Upper lobe of left lung (tissue), 6 donors: Measurements from ENCODE around the gene HIGD1A. TPM values are rescaled to one million over a fixed set of nuclear protein-coding genes. Genes with fewer than 3 reads are reported as not detected.

ENCODE experiments used
- ATAC-seq, 2 donors: fragments of 200-7000 bp; cut with Tn5 transposase; one replicate each; pipeline ENCODE4 v1.9.1; 2022; ENCODE audit warnings: mild to moderate bottlenecking in 2 of 2, moderate library complexity in 2 of 2; ENCODE audit not compliant: low FRiP score in 2 of 2
- DNase-seq, 2 donors: peaks; one replicate each; pipeline ENCODE4 v3.0.0-alpha.2; 2019 to 2020
- H3K27ac ChIP-seq, 4 donors: fragments of 200-600 bp; sonication (generic); one replicate each; pipeline ENCODE4 v1.5.1; 2016 to 2019
- H3K27me3 ChIP-seq, 4 donors: fragments of 200-600 bp; sonication (generic); one replicate each; pipeline ENCODE4 v1.5.1; 2017 to 2019
- H3K36me3 ChIP-seq, 4 donors: fragments of 200-600 bp; sonication (generic); one replicate each; pipeline ENCODE4 v1.5.1; 2016 to 2019
- H3K4me1 ChIP-seq, 4 donors: fragments of 200-600 bp; sonication (generic); one replicate each; pipeline ENCODE4 v1.5.1; 2018 to 2019
- H3K4me3 ChIP-seq, 4 donors: fragments of 200-600 bp; sonication (generic); one replicate each; pipeline ENCODE4 v1.5.1; 2017 to 2019; ENCODE audit warnings: mild to moderate bottlenecking in 2 of 4, moderate library complexity in 1 of 4
- H3K9me3 ChIP-seq, 4 donors: fragments of 200-600 bp; sonication (generic); one replicate each; pipeline ENCODE4 v1.5.1; 2018 to 2019
- EP300 ChIP-seq, 4 donors: sonication (generic); formaldehyde crosslinking; IDR thresholded peaks; one replicate each; pipeline ENCODE4 v1.5.1; 2017; ENCODE audit warnings: antibody characterized with exemption in 4 of 4, control low read depth in 2 of 4
- POLR2A ChIP-seq, 4 donors: fragments of 450-650 bp; IDR thresholded peaks; one replicate each; pipeline ENCODE4 v1.5.1; 2016 to 2017; ENCODE audit warnings: antibody characterized with exemption in 4 of 4, mild to moderate bottlenecking in 2 of 4
- POLR2AphosphoS5 ChIP-seq, 2 donors: sonication (generic); formaldehyde crosslinking; IDR thresholded peaks; one replicate each; pipeline ENCODE4 v1.5.1; 2017; ENCODE audit warnings: antibody characterized with exemption in 2 of 2
- WGBS, 2 donors: methylation state at CpG; one replicate each; pipeline ENCODE4 v1.1.5; 2017 to 2018; 5-methylcytosine and 5-hydroxymethylcytosine counted together
- total RNA-seq, 6 donors: library from RNA; depleted of rRNA in 4 of 6; stranded (reverse); fragments of >200 nt in 4 of 6; gene quantifications; one replicate each; pipeline versions ENCODE4 v1.1.0 to v1.2.1, GENCODE V29; 2016 to 2021
- TF ChIP-seq, protein P1 (sequence below), 6 experiments: fragments of 450-650 bp in 4 of 6; fragments of 200-600 bp in 2 of 6; sonication (generic) in 2 of 6; IDR thresholded peaks; one replicate each; pipeline ENCODE4 v1.5.1; 2016 to 2019; ENCODE audit warnings: antibody characterized with exemption in 6 of 6
- donor health status: DM: no; HTN: no; CAD: no; lungs with moderate emphysema.
- donor health status: DM: no; HTN: yes; CAD: no; lungs with severe emphysema.

The HIGD1A gene
- total RNA-seq, 6 donors from 2014 or later, result 26.2 to 108 (median 73.3) TPM

- Histone ChIP-seq H3K9me3 (no peaks in the 10 kb centered on the region), H3K27ac (no peak overlapping the region), H3K27me3 (no peaks in the 10 kb centered on the region), H3K4me1 (peaks cover 0 to 4% (median under 1%) of the 10 kb centered on the region in 4 donors), H3K4me3 (no peak overlapping the region), H3K36me3 (no peaks in the 10 kb centered on the region)
- DNase-seq, result no peak
- ATAC-seq, result no peak
- TF ChIP-seq POLR2AphosphoS5 (IDR thresholded peaks at IDR 0.05) (no peak), POLR2A (IDR thresholded peaks at IDR 0.05) (no peak), EP300 (IDR thresholded peaks at IDR 0.05) (no peak)
- TF ChIP-seq, protein P1, sequence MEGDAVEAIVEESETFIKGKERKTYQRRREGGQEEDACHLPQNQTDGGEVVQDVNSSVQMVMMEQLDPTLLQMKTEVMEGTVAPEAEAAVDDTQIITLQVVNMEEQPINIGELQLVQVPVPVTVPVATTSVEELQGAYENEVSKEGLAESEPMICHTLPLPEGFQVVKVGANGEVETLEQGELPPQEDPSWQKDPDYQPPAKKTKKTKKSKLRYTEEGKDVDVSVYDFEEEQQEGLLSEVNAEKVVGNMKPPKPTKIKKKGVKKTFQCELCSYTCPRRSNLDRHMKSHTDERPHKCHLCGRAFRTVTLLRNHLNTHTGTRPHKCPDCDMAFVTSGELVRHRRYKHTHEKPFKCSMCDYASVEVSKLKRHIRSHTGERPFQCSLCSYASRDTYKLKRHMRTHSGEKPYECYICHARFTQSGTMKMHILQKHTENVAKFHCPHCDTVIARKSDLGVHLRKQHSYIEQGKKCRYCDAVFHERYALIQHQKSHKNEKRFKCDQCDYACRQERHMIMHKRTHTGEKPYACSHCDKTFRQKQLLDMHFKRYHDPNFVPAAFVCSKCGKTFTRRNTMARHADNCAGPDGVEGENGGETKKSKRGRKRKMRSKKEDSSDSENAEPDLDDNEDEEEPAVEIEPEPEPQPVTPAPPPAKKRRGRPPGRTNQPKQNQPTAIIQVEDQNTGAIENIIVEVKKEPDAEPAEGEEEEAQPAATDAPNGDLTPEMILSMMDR (IDR thresholded peaks at IDR 0.05), result no peak
Measured at GRCh38 chr3:42826141-42826540, 21.9 kb upstream of the HIGD1A start.

DNA sequence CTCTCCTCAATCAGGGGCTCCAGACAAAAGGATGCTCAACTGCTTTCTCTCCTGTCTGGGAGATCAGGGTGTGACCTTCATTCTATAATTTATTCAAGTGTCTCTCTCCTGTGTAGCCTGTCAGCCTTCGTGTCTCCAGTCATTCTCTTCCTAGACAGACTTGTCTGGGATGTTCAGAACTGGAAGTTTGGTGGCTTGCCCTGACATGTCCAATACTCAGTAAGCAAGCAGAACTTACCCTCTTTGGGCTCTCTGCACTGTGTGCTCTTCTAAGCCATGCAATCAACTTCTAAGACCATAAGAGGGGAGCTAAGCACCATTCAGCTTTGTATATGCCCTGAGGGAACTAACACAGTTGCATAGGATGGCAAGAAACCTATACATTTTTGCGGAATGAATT lies 19.1 kb upstream of the HIGD1A start:
- DNase-seq, result no peak
- no peak overlapping the region for H3K27ac ChIP-seq
- no peaks in the 10 kb centered on the region for H3K27me3 ChIP-seq
- H3K4me3 ChIP-seq, result no peak overlapping the region
- no peaks in the 10 kb centered on the region for H3K36me3 ChIP-seq
- TF ChIP-seq POLR2A (IDR thresholded peaks at IDR 0.05) (no peak), EP300 (IDR thresholded peaks at IDR 0.05) (no peak), POLR2AphosphoS5 (IDR thresholded peaks at IDR 0.05) (no peak)
- TF ChIP-seq, protein P1 (IDR thresholded peaks at IDR 0.05), result no peak
- WGBS, 2 donors, result 68 to 74% methylated on average over 2 of the region's 2 CpGs
- H3K4me1 ChIP-seq, result peaks cover 0 to 5% (median 0%) of the 10 kb centered on the region in 4 donors
- no peaks in the 10 kb centered on the region for H3K9me3 ChIP-seq
- ATAC-seq, result no peak

DNA sequence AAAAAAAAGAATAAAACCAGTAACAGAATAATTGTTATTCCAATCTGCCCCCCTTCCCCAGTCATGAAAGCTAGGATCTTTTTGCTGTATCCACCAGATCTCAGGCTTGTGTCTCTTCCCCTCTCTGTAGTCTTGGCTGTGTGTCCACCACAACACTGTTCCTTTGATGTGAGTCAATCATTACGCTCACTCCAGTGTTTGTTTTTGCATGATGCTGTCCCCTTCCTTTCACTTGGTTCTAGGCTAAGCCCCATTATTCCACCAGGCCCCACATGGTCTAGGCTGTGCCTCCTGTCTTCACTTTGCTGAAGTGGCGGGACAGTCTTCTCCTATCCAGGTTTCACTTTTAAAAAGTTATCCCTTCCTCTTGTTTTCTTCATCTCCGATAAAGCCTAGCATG lies 18.5 kb upstream of the HIGD1A start:
- no peak overlapping the region for H3K4me3 ChIP-seq
- H3K27ac ChIP-seq, result no peak overlapping the region
- no peak for ATAC-seq
- no peak for DNase-seq
- H3K9me3 ChIP-seq, result no peaks in the 10 kb centered on the region
- WGBS, 2 donors, result 91 to 92% methylated on average over 3 of the region's 3 CpGs
- H3K36me3 ChIP-seq, result no peaks in the 10 kb centered on the region
- no peak for TF ChIP-seq EP300 (IDR thresholded peaks at IDR 0.05)
- TF ChIP-seq, protein P1 (IDR thresholded peaks at IDR 0.05), result no peak
- TF ChIP-seq POLR2AphosphoS5 (IDR thresholded peaks at IDR 0.05), result no peak
- TF ChIP-seq POLR2A (IDR thresholded peaks at IDR 0.05), result no peak
- no peaks in the 10 kb centered on the region for H3K27me3 ChIP-seq
- peaks cover 0 to 5% (median 0%) of the 10 kb centered on the region in 4 donors for H3K4me1 ChIP-seq

DNA sequence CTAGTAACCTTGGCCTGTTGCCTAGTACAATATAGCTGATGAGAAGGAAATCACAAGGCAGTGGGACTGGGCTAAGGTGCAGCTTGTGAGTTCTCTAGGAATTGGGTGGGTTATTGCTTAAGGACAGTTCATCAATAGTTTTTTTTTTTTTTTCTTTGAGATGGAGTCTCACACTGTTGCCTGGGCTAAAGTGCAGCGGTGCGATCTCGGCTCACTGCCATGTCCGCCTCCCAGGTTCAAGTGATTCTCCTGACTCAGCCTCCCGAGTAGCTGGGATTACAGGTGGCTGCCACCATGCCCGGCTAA lies 16.4 kb upstream of the HIGD1A start:
- TF ChIP-seq, protein P1 (IDR thresholded peaks at IDR 0.05), result no peak
- TF ChIP-seq EP300 (IDR thresholded peaks at IDR 0.05), result no peak

DNA sequence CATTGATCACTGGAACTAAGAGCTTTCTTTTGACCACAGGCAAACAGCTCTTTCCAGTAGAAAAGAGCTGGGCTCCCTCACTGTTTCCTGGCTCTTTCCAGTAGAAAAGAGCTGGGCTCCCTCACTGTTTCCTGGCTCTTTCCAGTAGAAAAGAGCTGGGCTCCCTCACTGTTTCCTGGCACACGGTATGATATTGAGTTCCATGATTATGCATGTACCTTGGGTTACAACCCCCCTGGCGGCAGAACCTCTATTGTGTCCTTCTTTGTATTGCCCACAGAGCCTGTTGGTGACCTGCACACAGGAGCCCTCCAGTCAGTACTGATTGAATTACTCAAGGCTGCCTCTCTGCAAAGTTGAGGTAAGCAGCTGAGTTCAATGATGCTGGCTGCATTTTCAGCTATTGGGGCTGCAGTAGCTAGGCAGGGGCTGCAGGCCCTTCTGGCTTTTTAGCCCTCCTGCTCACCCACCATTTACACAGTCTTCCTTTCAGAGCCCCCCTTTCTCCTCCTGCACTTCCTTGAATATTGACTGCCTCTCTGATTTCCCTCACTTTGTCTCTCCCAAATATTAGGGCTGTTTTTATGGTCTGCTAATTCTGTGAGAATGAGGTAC lies 15.2 kb upstream of the HIGD1A start:
- Histone ChIP-seq H3K36me3 (no peaks in the 10 kb centered on the region), H3K27me3 (no peaks in the 10 kb centered on the region), H3K9me3 (no peaks in the 10 kb centered on the region), H3K4me1 (peaks cover 0 to 11% (median 6%) of the 10 kb centered on the region in 4 donors), H3K4me3 (no peak overlapping the region), H3K27ac (no peak overlapping the region)
- no peak for ATAC-seq
- DNase-seq, result no peak
- TF ChIP-seq POLR2A (IDR thresholded peaks at IDR 0.05) (no peak), EP300 (IDR thresholded peaks at IDR 0.05) (no peak), POLR2AphosphoS5 (IDR thresholded peaks at IDR 0.05) (no peak)
- TF ChIP-seq, protein P1 (IDR thresholded peaks at IDR 0.05), result no peak
- 54 to 57% methylated on average over 2 of the region's 2 CpGs for WGBS, 2 donors

More for the DNA sequence above, 16.4 kb upstream of the HIGD1A start:
- Histone ChIP-seq H3K9me3 (no peaks in the 10 kb centered on the region), H3K27ac (no peak overlapping the region), H3K36me3 (no peaks in the 10 kb centered on the region), H3K27me3 (no peaks in the 10 kb centered on the region), H3K4me3 (no peak overlapping the region), H3K4me1 (peaks cover 0 to 5% (median 0%) of the 10 kb centered on the region in 4 donors)
- DNase-seq (peak in 1 of 2 donors; percentile 4), ATAC-seq (no peak)
- 78 to 91% methylated on average over 6 of the region's 6 CpGs for WGBS, 2 donors
